GM23338 (cell line): ENCODE measurements around the gene CMKLR1. TPM values are rescaled to one million over a fixed set of nuclear protein-coding genes. Genes with fewer than 3 reads are reported as not detected.

ENCODE experiments used
- ATAC-seq: fragments of 200-7000 bp; cut with Tn5 transposase; 3 replicates; pipeline ENCODE4 v1.9.1; 2020
- DNase-seq: peaks from one replicate; pipeline ENCODE4 v3.0.0-alpha.2; 2015; ENCODE audit warnings: low spot score
- H2AFZ ChIP-seq: fragments of 200-600 bp; sonication (generic); 2 replicates; pipeline ENCODE4 v1.8.0; 2016; ENCODE audit warnings: antibody characterized with exemption, mild to moderate bottlenecking, moderate library complexity
- H3F3A ChIP-seq: fragments of 200-600 bp; sonication (generic); replicated peaks from 2 replicates; pipeline ENCODE4 v1.8.0; 2017; ENCODE audit warnings: antibody characterized with exemption, mixed run types, low read depth
- H3K27ac ChIP-seq: fragments of 200-600 bp; sonication (generic); 2 replicates; pipeline ENCODE4 v1.6.1; 2016; ENCODE audit warnings: low read depth
- H3K27me3 ChIP-seq: fragments of 200-600 bp; sonication (generic); 2 replicates; pipeline ENCODE4 v1.8.0; 2016; ENCODE audit warnings: mild to moderate bottlenecking, mixed run types, moderate library complexity; ENCODE audit not compliant: insufficient read depth
- H3K36me3 ChIP-seq: fragments of 200-600 bp; sonication (generic); 2 replicates; pipeline ENCODE4 v1.8.0; 2016; ENCODE audit warnings: mild to moderate bottlenecking; ENCODE audit not compliant: insufficient read depth
- H3K4me1 ChIP-seq: fragments of 200-600 bp; sonication (generic); 2 replicates; pipeline ENCODE4 v1.8.0; 2016; ENCODE audit warnings: mild to moderate bottlenecking, moderate library complexity; ENCODE audit not compliant: insufficient read depth
- H3K4me2 ChIP-seq: fragments of 200-600 bp; sonication (generic); 2 replicates; pipeline ENCODE4 v1.7.1; 2017; ENCODE audit warnings: mixed run types
- H3K4me3 ChIP-seq: fragments of 200-600 bp; sonication (generic); 2 replicates; pipeline ENCODE4 v1.6.1; 2016; ENCODE audit warnings: mixed run types
- H3K79me2 ChIP-seq: fragments of 200-600 bp; sonication (generic); replicated peaks from 2 replicates; pipeline ENCODE4 v1.8.0; 2017; ENCODE audit warnings: mild to moderate bottlenecking; ENCODE audit not compliant: insufficient read depth
- H3K9me2 ChIP-seq: fragments of 200-600 bp; sonication (generic); 2 replicates; pipeline ENCODE4 v1.8.0; 2017; ENCODE audit not compliant: insufficient read depth
- H4K20me1 ChIP-seq: fragments of 200-600 bp; sonication (generic); replicated peaks from 2 replicates; pipeline ENCODE4 v1.8.0; 2017; ENCODE audit warnings: mild to moderate bottlenecking; ENCODE audit not compliant: insufficient read depth
- H3K27ac Mint-ChIP-seq: 2 replicates; pipeline ENCODE4 v1.8.0; 2020; ENCODE audit warnings: inconsistent platforms, mild to moderate bottlenecking, moderate library complexity, mixed read lengths
- H3K27me3 Mint-ChIP-seq: 3 replicates; pipeline ENCODE4 v1.8.0; 2022; ENCODE audit warnings: low read depth, mild to moderate bottlenecking, moderate library complexity, mixed read lengths, inconsistent platforms; ENCODE audit not compliant: insufficient read depth, poor library complexity
- H3K36me3 Mint-ChIP-seq: 3 replicates; pipeline ENCODE4 v1.8.0; 2021; ENCODE audit warnings: low read depth, mild to moderate bottlenecking, inconsistent platforms, moderate library complexity, mixed read lengths
- H3K4me1 Mint-ChIP-seq: 3 replicates; pipeline ENCODE4 v1.8.0; 2020; ENCODE audit warnings: mild to moderate bottlenecking, inconsistent platforms, mixed read lengths
- H3K4me3 Mint-ChIP-seq: 3 replicates; pipeline ENCODE4 v1.8.0; 2021; ENCODE audit warnings: moderate library complexity, mild to moderate bottlenecking, inconsistent platforms, mixed read lengths
- H3K9me3 Mint-ChIP-seq: 3 replicates; pipeline ENCODE4 v1.8.0; 2020; ENCODE audit warnings: moderate library complexity, mild to moderate bottlenecking, inconsistent platforms, mixed read lengths
- CREB1 ChIP-seq: fragments of 250-450 bp; sonication (Bioruptor Pico); IDR thresholded peaks from 2 replicates; pipeline ENCODE4 v1.5.0; 2020; ENCODE audit warnings: low read depth, mild to moderate bottlenecking, moderate library complexity
- ETS1 ChIP-seq: IDR thresholded peaks from 2 replicates; pipeline ENCODE4 v1.6.1; 2016; ENCODE audit warnings: antibody characterized with exemption
- EZH2 ChIP-seq: fragments of 200-600 bp; sonication (generic); IDR thresholded peaks from one replicate; pipeline ENCODE4 v1.8.0; 2017; ENCODE audit warnings: antibody characterized with exemption, mild to moderate bottlenecking, low read depth; ENCODE audit not compliant: unreplicated experiment
- EZH2phosphoT487 ChIP-seq: fragments of 200-600 bp; sonication (generic); IDR thresholded peaks from one replicate; pipeline ENCODE4 v1.8.1; 2018; ENCODE audit warnings: antibody characterized with exemption; ENCODE audit not compliant: unreplicated experiment
- JUNB ChIP-seq: IDR thresholded peaks from one replicate; pipeline ENCODE4 v1.6.1; 2016; ENCODE audit warnings: antibody characterized with exemption; ENCODE audit not compliant: unreplicated experiment
- NANOG ChIP-seq: IDR thresholded peaks from 2 replicates; pipeline ENCODE4 v1.6.1; 2016; ENCODE audit warnings: antibody characterized with exemption, borderline replicate concordance
- POLR2AphosphoS5 ChIP-seq: IDR thresholded peaks from 2 replicates; pipeline ENCODE4 v1.6.1; 2016; ENCODE audit warnings: antibody characterized with exemption, low read depth
- REST ChIP-seq: IDR thresholded peaks from one replicate; pipeline ENCODE4 v1.6.1; 2018; ENCODE audit warnings: antibody characterized with exemption; ENCODE audit not compliant: unreplicated experiment
- STAT1 ChIP-seq: IDR thresholded peaks from one replicate; pipeline ENCODE4 v1.6.1; 2016; ENCODE audit warnings: antibody characterized with exemption; ENCODE audit not compliant: unreplicated experiment
- ZNF114 ChIP-seq: fragments of 250-450 bp; sonication (Bioruptor Pico); IDR thresholded peaks from 2 replicates; pipeline ENCODE4 v1.5.0; 2020; ENCODE audit warnings: mild to moderate bottlenecking, moderate library complexity
- ZNF331 ChIP-seq: fragments of 250-450 bp; sonication (Bioruptor Pico); IDR thresholded peaks from 2 replicates; pipeline ENCODE4 v1.5.0; 2020; ENCODE audit warnings: low read depth, mild to moderate bottlenecking, moderate library complexity
- polyA plus RNA-seq: library from polyadenylated mRNA; unstranded; fragments of >200 nt; fragmentation: Nextera tagmentation; extraction: Ambion mirVana; gene quantifications from 2 replicates; pipeline ENCODE4 v1.2.1, GENCODE V29; 2016
- total RNA-seq: library from RNA; depleted of rRNA; stranded (reverse); fragments of >200 nt; shearing (Covaris generic); gene quantifications from 2 replicates; pipeline ENCODE4 v1.2.3, GENCODE V29; 2014
- TF ChIP-seq, protein P1 (sequence below): fragments of 250-450 bp; sonication (Bioruptor Pico); IDR thresholded peaks from 2 replicates; pipeline ENCODE4 v1.5.0; 2020; ENCODE audit warnings: mild to moderate bottlenecking, moderate library complexity
- TF ChIP-seq, protein P2 (sequence below), 2 experiments: fragments of 200-600 bp in 1 of 2; sonication (generic) in 1 of 2; conservative IDR thresholded peaks; 2 replicates each; pipeline versions ENCODE4 v1.5.1 to v1.6.1; 2016 to 2017; ENCODE audit warnings: antibody characterized with exemption in 2 of 2, low read depth in 2 of 2, mild to moderate bottlenecking in 2 of 2, moderate library complexity in 1 of 2

The CMKLR1 gene
- total and polyA plus RNA-seq, 2 experiments from 2014 or later, result 0.40 to 2.6 TPM

GRCh38 chr12:108342985-108343384 is 3.9 kb upstream of the CMKLR1 start:
- peaks cover 18% of the 10 kb centered on the region for H3K4me1 Mint-ChIP-seq
- H3K27ac Mint-ChIP-seq, result no peak overlapping the region
- TF ChIP-seq ZNF114, result no peak
- no peak for TF ChIP-seq ZNF331 (CRISPR knock-in tag)
- TF ChIP-seq CREB1, result no peak
- TF ChIP-seq, protein P1, sequence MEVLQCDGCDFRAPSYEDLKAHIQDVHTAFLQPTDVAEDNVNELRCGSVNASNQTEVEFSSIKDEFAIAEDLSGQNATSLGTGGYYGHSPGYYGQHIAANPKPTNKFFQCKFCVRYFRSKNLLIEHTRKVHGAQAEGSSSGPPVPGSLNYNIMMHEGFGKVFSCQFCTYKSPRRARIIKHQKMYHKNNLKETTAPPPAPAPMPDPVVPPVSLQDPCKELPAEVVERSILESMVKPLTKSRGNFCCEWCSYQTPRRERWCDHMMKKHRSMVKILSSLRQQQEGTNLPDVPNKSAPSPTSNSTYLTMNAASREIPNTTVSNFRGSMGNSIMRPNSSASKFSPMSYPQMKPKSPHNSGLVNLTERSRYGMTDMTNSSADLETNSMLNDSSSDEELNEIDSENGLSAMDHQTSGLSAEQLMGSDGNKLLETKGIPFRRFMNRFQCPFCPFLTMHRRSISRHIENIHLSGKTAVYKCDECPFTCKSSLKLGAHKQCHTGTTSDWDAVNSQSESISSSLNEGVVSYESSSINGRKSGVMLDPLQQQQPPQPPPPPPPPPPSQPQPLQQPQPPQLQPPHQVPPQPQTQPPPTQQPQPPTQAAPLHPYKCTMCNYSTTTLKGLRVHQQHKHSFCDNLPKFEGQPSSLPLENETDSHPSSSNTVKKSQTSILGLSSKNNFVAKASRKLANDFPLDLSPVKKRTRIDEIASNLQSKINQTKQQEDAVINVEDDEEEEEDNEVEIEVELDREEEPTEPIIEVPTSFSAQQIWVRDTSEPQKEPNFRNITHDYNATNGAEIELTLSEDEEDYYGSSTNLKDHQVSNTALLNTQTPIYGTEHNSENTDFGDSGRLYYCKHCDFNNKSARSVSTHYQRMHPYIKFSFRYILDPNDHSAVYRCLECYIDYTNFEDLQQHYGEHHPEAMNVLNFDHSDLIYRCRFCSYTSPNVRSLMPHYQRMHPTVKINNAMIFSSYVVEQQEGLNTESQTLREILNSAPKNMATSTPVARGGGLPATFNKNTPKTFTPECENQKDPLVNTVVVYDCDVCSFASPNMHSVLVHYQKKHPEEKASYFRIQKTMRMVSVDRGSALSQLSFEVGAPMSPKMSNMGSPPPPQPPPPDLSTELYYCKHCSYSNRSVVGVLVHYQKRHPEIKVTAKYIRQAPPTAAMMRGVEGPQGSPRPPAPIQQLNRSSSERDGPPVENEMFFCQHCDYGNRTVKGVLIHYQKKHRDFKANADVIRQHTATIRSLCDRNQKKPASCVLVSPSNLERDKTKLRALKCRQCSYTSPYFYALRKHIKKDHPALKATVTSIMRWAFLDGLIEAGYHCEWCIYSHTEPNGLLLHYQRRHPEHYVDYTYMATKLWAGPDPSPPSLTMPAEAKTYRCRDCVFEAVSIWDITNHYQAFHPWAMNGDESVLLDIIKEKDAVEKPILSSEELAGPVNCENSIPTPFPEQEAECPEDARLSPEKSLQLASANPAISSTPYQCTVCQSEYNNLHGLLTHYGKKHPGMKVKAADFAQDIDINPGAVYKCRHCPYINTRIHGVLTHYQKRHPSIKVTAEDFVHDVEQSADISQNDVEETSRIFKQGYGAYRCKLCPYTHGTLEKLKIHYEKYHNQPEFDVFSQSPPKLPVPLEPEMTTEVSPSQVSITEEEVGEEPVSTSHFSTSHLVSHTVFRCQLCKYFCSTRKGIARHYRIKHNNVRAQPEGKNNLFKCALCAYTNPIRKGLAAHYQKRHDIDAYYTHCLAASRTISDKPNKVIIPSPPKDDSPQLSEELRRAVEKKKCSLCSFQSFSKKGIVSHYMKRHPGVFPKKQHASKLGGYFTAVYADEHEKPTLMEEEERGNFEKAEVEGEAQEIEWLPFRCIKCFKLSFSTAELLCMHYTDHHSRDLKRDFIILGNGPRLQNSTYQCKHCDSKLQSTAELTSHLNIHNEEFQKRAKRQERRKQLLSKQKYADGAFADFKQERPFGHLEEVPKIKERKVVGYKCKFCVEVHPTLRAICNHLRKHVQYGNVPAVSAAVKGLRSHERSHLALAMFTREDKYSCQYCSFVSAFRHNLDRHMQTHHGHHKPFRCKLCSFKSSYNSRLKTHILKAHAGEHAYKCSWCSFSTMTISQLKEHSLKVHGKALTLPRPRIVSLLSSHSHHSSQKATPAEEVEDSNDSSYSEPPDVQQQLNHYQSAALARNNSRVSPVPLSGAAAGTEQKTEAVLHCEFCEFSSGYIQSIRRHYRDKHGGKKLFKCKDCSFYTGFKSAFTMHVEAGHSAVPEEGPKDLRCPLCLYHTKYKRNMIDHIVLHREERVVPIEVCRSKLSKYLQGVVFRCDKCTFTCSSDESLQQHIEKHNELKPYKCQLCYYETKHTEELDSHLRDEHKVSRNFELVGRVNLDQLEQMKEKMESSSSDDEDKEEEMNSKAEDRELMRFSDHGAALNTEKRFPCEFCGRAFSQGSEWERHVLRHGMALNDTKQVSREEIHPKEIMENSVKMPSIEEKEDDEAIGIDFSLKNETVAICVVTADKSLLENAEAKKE (CRISPR knock-in tag), result no peak
- TF ChIP-seq EZH2, result no peak
- TF ChIP-seq JUNB, result no peak
- TF ChIP-seq REST, result no peak
- TF ChIP-seq NANOG, result no peak
- TF ChIP-seq EZH2phosphoT487, result no peak
- no peak for TF ChIP-seq POLR2AphosphoS5
- no peak for TF ChIP-seq ETS1
- TF ChIP-seq, protein P2, sequence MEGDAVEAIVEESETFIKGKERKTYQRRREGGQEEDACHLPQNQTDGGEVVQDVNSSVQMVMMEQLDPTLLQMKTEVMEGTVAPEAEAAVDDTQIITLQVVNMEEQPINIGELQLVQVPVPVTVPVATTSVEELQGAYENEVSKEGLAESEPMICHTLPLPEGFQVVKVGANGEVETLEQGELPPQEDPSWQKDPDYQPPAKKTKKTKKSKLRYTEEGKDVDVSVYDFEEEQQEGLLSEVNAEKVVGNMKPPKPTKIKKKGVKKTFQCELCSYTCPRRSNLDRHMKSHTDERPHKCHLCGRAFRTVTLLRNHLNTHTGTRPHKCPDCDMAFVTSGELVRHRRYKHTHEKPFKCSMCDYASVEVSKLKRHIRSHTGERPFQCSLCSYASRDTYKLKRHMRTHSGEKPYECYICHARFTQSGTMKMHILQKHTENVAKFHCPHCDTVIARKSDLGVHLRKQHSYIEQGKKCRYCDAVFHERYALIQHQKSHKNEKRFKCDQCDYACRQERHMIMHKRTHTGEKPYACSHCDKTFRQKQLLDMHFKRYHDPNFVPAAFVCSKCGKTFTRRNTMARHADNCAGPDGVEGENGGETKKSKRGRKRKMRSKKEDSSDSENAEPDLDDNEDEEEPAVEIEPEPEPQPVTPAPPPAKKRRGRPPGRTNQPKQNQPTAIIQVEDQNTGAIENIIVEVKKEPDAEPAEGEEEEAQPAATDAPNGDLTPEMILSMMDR (conservative IDR thresholded peaks at IDR 0.05; ENCODE audit: low read depth in 2 of 2), result no peak
- TF ChIP-seq STAT1, result no peak
- no peaks in the 10 kb centered on the region for H4K20me1 ChIP-seq
- H3K4me3 ChIP-seq, result no peak overlapping the region
- H3K9me2 ChIP-seq, result no peaks in the 10 kb centered on the region
- ATAC-seq (no peak), DNase-seq (no peak)
- H3K79me2 ChIP-seq, result no peaks in the 10 kb centered on the region
- H3F3A ChIP-seq, result no peaks in the 10 kb centered on the region
- no peak overlapping the region for H3K4me3 Mint-ChIP-seq
- H3K36me3 Mint-ChIP-seq, result no peaks in the 10 kb centered on the region
- no peaks in the 10 kb centered on the region for H3K27me3 ChIP-seq
- H3K27me3 Mint-ChIP-seq, result peaks cover 11% of the 10 kb centered on the region
- peaks cover 14% of the 10 kb centered on the region for H3K4me1 ChIP-seq
- peaks cover 4% of the 10 kb centered on the region; the same call in 2 of the 3 replicates for H3K9me3 Mint-ChIP-seq
- no peak overlapping the region for H3K4me2 ChIP-seq
- no peaks in the 10 kb centered on the region for H3K36me3 ChIP-seq
- no peak overlapping the region for H3K27ac ChIP-seq
- no peak overlapping the region for H2AFZ ChIP-seq
